GM21447 (cell line): ENCODE data around the gene KRT74.

Source experiments
- ATAC-seq: cut with Tn5 transposase; IDR thresholded peaks from one replicate; pipeline ENCODE4 v1.9.1; 2021; ENCODE audit not compliant: unreplicated experiment

Gene KRT74

DNA sequence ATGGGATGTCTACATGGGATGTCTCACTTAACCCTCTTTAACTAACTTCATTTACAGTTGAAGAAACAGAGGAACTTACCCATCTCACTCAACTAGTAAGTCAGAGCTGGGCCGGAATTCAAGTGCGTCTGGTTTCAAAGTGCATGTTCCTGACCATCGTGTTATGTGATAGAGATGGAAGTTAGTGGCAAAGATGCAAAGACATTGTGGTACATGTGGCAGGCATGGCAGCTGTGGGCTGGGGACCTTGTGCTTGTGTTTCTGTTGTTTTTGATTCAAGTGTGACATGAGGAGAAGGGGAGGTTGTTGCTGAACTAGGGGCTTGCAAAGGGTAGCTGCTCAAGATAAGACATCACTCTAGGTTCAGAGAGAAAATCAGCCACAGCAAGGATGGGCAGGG is 2.3 kb upstream of the KRT74 start:
- ATAC-seq = no peak

DNA sequence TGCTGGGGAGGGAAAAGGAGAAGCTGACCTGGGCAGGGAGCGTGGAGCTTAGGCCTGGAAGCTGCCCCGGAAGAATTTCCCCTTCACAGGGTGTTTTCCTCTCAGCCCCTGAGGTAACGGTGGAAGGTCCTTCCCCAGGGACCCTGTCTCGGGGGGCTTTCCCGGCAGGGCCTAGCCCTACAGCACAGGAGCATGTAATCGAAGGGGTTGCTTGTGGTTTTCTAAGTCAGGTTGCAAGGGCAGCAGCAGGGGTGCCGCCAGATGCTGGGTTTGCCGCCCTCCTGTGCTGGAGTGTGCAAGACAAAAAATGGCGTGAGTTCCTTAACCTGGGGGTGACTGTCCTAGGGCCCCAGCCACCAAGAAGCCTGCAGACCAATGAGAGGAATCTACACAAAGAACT is 1.6 kb upstream of the KRT74 start:
- no peak for ATAC-seq

DNA sequence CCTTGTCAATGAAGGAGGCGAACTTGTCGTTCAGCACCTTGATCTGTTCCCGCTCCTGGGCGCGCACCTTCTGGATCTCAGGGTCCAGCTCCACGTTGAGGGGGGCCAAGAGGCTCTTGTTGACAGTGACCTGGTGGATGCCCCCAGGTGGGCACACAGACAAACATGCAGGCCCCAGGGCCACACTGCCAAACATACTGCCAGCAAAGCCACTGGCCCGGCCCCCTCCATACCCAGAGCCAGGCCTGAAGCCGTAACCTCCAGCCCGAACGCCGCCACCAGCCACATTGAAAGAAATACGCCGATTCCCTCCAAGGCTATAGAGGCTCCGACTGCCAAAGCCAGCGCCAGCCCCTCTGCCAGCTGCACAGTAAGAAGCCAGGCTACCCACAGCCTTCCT is 337 bp downstream of the KRT74 start:
- ATAC-seq = no peak

DNA sequence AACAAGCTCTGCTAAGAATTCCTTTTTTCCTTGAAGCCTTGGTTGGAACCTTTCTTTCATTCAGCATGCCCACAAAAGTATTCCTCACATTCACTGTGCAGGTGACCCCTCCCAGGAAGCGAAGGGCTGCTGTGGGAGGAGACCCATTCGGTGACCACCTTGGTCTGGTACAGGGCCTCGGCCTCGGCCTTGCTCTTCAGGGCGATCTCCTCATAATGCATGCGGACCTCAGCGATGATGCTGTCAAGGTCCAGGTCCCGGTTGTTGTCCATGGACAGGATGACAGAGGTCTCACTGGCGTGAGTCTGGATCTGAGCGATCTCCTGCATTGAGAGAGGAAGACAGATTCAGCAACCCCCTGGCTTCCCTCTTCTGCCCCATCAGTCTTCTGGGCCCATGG is 3.1 kb downstream of the KRT74 start:
- no peak for ATAC-seq

DNA sequence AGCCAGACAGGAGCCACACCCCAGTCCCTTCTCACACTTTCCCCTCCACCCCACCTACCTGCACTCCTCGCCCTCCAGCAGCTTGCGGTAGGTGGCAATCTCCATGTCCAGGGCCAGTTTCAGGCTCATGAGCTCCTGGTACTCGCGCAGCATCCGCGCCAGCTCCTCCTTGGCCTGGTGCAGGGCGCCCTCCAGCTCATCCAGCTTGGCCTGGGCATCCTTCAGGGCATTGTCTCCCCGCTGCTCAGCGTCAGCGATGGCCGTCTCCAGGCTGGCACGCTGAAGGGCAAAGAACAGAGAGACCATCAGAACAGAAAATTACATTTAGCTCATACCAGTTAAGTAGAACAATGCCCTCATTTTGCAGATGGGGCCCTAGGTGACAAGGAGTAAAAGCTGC is 5.5 kb downstream of the KRT74 start:
- no peak for ATAC-seq

DNA sequence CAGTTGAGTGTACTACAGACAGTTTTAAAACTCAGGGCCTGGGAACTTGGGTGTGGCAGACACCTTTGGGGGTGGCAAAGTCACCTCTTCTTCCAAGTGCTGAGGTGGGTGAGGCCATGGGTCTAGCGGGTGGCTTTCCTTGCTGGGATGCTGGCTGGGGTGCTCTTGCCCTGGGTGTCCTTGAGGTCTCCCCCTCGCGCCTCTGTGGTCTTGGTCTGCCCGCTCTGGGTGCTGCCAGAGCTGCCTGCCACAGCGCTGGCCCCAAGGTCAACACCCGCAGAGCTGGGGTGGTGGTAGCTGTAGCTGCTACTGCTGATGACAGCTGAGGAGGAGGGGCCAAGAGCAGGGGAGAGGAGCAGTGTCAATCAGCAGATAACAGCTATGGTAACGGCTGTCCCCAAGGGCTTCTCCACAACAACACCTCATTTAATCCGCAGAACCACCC is 6.8 kb downstream of the KRT74 start:
- no peak for ATAC-seq

DNA sequence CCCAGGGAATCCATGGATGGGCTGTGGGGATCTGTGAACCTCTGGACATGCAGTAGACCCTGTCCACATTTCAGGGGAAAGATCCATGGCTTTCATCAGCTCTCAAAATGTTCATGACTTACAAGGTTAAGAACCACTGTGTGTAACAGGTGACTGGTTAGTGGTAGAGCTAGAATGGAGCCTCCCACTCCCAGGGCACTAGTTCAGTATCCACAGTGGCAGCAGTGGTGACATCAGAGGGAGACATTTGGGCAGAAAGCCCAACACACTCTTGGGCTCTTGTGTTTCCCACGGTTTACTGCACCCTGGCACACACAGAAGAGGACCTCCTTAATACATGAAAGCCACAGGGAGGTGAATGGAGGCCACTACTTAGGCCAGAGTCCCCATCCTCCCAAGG is 9.1 kb downstream of the KRT74 start:
- no peak for ATAC-seq

DNA sequence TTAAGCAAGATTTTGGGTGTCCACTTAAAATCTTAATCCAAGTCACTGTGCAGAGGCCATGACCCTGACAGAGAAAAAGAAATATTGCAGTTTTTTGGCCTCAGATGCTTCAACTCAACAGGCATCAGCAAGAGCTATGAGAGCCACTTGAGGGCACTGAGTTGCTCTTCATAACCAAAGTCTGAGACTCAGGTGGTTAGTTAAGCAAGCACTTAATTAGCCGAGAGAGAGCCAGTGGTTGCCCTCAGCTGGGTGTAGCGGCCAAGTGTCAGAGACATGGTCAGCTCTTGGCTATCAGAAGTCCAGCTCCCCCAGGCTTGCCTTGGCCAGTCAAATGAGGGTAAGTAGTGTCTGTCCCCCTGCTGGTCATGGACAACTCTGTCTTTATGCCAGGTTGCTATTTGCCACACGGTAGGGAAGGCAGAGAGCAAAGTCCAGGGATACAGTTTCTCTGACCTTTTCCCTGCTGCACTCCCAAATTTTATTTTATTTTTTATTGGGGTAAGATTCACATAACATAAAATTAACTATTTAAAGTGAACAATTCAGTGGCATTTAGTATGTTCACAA is 11.7 kb downstream of the KRT74 start:
- no peak for ATAC-seq

DNA sequence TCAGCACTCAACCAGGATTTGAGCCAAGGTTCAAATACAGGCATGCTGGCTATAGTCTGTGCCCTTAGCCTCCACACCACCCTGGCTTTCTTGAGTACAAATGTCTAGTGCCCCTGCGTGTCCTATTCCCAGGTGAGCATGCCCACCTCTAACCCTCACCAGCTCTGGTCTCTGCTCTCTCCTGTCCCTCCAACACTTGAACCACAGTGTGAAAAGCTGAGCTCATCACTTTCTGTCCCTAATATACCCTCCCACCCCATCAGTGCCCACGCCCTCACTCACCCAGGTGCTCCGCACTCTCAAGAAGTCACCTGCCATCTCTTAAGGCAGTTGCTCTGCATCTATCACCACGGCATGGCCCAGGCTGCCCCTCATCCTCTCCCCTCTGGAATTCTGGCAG is 13.7 kb downstream of the KRT74 start:
- no peak for ATAC-seq

GRCh38 chr12:52558781-52559445 is 14.7 kb downstream of the KRT74 start:
- ATAC-seq = no peak

- ATAC-seq = no peak
Measured at GRCh38 chr12:52557476-52557875, 16.2 kb downstream of the KRT74 start.

GRCh38 chr12:52555577-52555976 is 18.1 kb downstream of the KRT74 start:
- ATAC-seq = no peak

DNA sequence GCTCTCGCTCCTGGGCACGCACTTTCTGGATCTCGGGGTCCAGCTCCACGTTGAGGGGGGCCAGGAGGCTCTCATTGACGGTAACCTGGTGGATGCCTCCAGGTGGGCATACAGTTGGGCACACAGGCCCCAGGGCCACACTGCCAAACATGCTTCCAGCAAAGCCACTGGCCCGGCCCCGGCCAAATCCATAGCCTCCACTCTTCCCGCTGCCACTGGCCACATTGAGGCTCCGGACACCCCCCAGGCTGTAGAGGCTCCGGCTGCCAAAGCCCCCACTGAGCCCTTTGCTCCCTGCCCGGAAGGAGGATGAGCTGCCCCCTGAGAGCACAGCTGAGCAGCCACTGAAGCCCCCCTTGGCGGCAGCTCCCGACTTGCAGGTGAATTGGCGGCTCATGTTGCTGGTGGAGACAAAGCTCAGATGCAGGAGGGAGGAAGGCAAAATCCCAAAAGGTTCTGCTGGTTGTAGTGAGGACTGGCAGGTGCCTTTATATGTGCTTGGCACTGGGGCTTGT is 20.9 kb downstream of the KRT74 start, which contains the start of gene KRT71:
TSS of gene KRT71 (minus strand) at position 465 of the 515 bp plus-strand sequence. CDS start at position 397, 68 bp downstream.
- no peak for ATAC-seq

- no peak for ATAC-seq
Measured at GRCh38 chr12:52552055-52552454, 21.6 kb downstream of the KRT74 start.

GRCh38 chr12:52551216-52551865 is 22.3 kb downstream of the KRT74 start:
- ATAC-seq = no peak

DNA sequence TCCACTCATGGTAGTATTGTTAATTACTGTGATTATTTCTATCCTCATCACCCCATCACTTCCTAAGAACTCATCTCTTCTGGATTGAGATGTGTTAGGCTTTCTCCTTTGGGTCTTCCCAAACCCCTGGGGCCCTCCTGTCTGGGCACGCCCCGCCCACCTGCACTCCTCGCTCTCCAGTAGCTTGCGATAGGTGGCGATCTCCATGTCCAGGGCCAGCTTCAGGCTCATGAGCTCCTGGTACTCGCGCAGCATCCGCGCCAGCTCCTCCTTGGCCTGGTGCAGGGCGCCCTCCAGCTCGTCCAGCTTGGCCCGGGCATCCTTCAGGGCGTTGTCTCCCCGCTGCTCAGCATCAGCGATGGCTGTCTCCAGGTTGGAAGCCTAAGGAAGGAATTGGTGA is 27.5 kb downstream of the KRT74 start:
- ATAC-seq = no peak

DNA sequence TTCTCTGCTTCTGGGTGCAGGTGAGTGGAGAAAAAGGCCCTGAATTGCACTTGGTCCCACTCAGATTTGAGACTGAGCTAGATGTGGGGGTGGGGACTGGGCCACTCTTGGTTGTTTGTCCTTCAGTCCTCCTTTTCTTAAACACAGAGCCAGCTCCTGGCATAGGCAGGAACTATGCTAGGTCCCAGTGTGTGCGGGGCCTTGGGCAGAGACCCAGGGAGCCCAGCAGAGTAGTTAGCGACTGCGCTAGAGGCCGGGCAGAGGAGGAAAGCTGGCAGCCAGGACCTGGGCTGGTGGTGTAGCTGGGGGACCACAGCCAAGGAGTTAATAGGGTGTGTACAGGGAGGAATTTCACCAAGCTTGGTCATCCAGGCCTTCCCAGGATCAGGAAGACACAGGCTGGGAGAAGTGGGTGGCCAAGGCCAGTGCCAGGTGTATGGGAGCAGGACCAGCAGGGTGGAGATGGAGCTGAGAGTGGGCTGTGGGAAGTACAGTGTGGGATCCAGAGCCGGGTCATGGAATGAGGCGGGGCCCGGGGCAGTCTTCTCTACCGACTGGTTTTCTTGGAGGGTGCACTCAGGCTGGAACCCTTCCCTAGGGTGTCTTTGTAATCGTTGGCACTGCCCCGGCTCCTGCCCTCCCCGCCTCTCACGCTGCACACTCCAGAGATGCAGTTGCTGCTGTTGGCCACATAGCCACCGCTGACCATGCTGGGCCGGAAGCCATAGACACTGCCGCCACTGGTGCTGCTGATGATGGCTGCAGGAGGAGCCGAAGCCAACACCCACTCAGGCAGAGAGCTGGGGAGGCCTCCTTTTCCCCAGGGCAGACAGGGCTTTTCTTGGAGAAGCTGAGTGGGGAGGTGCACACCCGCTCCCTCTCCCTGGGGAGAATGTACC is 29.4 kb downstream of the KRT74 start:
- no peak for ATAC-seq

DNA sequence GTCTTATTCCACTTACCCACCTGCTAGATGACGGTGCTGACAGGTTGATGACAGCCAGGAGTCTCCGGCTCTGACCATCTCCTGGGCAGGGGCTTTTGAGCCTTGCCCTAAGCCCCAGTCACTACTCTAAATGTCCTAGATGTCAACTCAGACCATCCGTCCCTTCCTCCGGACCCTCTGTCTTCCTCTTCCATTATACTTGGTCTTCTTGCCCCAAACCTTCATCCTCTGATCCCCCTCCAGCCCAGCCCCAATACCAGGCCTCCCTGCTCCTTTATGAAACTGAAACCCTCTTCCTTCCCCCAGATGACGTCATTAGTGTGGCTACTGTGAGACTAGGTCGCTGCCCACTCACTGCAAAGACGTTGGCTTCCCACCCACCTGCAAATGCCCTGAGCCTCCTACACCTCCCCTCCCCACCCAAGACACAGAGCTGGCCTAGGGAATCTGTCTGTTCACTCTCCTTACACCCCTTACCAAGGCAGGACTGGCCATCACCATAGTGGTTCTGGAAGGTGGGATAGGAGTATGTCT is 30.8 kb downstream of the KRT74 start:
- ATAC-seq = no peak

- ATAC-seq = no peak
Measured at GRCh38 chr12:52542157-52542556, 31.5 kb downstream of the KRT74 start.

DNA sequence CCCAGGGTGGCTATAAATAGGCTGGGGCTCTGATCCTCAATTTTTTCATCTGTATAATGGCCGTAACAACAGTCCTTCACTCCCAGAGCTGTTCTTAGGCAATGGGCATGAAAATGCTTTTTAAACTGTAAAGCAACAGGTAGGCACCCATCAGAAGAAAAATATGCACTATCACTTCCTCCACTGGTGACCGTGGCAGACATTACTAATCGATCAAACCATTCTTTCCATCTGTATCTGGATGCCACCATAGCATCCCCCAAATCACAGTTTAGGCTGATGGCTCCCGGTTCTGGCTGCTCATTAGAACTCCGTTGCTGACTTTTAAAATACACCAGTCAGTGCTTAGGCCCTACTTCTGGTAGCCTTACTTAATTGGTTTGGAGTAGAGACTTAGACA is 31.9 kb downstream of the KRT74 start:
- ATAC-seq = no peak

- no peak for ATAC-seq
Measured at GRCh38 chr12:52540531-52540930, 33.1 kb downstream of the KRT74 start.
